BLaER1 (cell line): ENCODE data around the gene MT1B.
"Not testable (repeated sequence)": the region's sequence is repeated elsewhere in the genome, so short reads cannot be mapped to it uniquely, and the experiment has no call there.

Experiments used
- H3K27ac ChIP-seq: shearing (Covaris generic); formaldehyde crosslinking; 2 replicates; pipeline ENCODE4 v1.8.1; 2022
- H3K27me3 ChIP-seq: shearing (Covaris generic); formaldehyde crosslinking; 2 replicates; pipeline ENCODE4 v1.8.1; 2022
- H3K36me3 ChIP-seq: shearing (Covaris generic); formaldehyde crosslinking; 2 replicates; pipeline ENCODE4 v1.8.1; 2022
- H3K4me1 ChIP-seq: shearing (Covaris generic); formaldehyde crosslinking; 2 replicates; pipeline ENCODE4 v1.8.1; 2022
- H3K4me2 ChIP-seq: shearing (Covaris generic); formaldehyde crosslinking; 2 replicates; pipeline ENCODE4 v1.8.1; 2022
- H3K4me3 ChIP-seq: shearing (Covaris generic); formaldehyde crosslinking; 2 replicates; pipeline ENCODE4 v1.8.1; 2022
- H3K9ac ChIP-seq: shearing (Covaris generic); formaldehyde crosslinking; 2 replicates; pipeline ENCODE4 v1.8.1; 2022
- H3K9me3 ChIP-seq: shearing (Covaris generic); formaldehyde crosslinking; 2 replicates; pipeline ENCODE4 v1.8.1; 2022
- H4K20me1 ChIP-seq: shearing (Covaris generic); formaldehyde crosslinking; 2 replicates; pipeline ENCODE4 v1.8.1; 2022
- Cebpa-rat ChIP-seq: shearing (Covaris generic); IDR thresholded peaks from 2 replicates; pipeline ENCODE4 v1.8.1; 2022

Gene MT1B

DNA sequence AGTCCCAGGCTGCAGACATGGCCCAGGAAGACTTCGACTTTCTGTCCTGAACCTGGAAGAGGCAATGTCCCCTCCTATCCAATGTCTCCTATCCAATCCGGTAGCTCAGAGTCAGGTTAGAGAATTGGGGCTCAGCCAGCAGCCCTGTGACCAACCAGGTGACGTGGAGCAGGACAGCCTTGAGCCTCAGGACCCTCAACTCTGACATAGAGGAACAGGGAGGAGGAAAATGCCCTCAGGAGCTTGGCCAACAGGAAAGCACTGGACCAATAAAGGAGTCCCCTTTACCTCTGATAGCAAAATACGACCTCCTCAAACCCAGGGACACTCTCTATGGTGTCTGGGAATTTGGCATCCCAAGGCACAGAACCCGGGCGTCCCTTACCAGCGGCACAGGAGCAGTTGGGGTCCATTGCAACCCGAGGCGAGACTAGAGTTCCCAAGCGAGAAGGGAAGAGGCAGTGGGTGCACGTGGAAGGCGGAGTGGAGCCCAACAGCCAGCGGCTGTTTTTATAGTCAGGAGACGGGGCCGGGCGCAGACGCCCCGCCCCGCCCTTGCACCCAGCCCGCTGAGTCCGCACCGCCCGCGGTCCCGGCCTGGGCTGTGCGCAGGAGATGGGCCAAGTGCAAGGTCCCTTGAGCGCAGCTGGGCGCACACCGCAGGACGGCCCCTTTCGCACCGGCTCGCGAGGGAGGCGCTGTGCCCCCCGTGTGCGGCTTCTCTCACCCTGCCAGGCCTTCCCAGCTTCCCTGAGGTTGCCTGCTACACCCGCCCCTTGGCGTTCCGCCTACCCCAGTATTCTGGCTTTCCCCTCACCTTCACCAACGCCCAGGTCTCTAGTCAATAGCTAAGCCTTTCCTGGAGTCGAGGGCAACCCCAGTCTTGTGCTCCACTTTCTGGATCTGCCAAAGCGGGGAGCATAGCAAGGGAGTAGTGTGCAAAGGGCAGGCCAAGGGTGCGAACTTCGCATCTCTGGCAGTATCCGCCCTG, 16.2 kb downstream of the MT1B start, which contains the start of gene MT1G:
MT1G (minus strand) TSS at position 485 of the 991 bp plus-strand sequence; CDS start at position 413, 72 bp downstream.
- no peak within 1 kb of the TSS for H3K9ac ChIP-seq
- no peak within 1 kb of the TSS for H3K27ac ChIP-seq
- peak within 1 kb of the TSS; percentile 76 for H3K4me2 ChIP-seq
- peaks cover 39% of the 10 kb centered on the region for H4K20me1 ChIP-seq
- H3K4me1 ChIP-seq: peaks cover 44% of the 10 kb centered on the region
- peak within 1 kb of the TSS; percentile 34 for H3K4me3 ChIP-seq
- no peaks in the 10 kb centered on the region for H3K9me3 ChIP-seq
- no peaks in the 10 kb centered on the region for H3K36me3 ChIP-seq
- no peak for TF ChIP-seq Cebpa-rat
- peaks cover 100% of the 10 kb centered on the region for H3K27me3 ChIP-seq

DNA sequence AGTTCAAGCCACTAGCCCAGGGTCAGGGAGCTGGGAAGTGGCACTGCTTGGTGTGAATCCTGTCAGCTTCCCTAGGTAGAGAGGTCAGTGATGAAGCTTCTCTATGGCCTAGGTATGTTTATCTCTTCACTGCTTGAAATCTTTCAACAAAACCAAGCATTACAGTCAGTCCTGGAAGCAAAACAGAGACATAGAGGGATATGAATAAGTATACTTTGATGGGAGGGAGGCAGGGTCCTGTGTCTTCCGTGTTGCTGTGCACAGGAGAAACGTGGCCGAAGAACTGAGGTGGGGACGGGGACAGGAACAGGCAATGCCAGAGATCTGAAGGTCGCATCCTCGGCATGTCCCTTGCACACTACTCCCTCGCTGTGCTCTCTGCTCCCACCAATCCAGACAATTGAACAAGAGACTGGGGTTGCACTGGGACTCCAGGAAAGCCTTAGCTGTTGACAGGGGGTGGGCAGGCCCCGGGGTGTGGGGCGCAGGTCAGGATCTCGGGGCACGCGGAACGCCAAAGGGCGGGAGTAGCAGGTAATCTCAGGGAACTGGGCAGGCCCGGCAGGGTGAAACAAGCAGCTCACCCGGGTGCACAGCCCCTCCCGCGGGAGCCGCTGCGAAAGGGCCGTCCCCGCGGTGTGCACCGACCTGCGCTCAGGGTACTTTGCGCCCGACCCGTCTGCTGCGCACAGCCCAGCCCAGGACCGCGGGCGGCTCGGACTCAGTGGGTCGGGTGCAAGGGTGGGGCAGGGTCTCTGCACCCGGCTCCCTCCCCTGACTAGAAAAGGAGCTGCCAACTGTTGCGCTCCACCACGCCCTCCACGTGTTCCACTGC, 17.5 kb downstream of the MT1B start, which contains the start of gene MT1H:
MT1H (plus strand) TSS at position 810 of the 835 bp plus-strand sequence. CDS start 71 bp downstream, outside the sequence.
- H3K9me3 ChIP-seq: no peaks in the 10 kb centered on the region
- H3K27me3 ChIP-seq: peaks cover 92% of the 10 kb centered on the region
- H3K4me2 ChIP-seq: peak within 1 kb of the TSS; percentile 51
- H3K4me1 ChIP-seq: peaks cover 55% of the 10 kb centered on the region
- H3K27ac ChIP-seq: no peak within 1 kb of the TSS
- peaks cover 39% of the 10 kb centered on the region for H4K20me1 ChIP-seq
- H3K4me3 ChIP-seq: peak within 1 kb of the TSS; percentile 28; the same call in 1 of the 2 replicates
- H3K9ac ChIP-seq: no peak within 1 kb of the TSS
- no peak for TF ChIP-seq Cebpa-rat
- no peaks in the 10 kb centered on the region for H3K36me3 ChIP-seq

DNA sequence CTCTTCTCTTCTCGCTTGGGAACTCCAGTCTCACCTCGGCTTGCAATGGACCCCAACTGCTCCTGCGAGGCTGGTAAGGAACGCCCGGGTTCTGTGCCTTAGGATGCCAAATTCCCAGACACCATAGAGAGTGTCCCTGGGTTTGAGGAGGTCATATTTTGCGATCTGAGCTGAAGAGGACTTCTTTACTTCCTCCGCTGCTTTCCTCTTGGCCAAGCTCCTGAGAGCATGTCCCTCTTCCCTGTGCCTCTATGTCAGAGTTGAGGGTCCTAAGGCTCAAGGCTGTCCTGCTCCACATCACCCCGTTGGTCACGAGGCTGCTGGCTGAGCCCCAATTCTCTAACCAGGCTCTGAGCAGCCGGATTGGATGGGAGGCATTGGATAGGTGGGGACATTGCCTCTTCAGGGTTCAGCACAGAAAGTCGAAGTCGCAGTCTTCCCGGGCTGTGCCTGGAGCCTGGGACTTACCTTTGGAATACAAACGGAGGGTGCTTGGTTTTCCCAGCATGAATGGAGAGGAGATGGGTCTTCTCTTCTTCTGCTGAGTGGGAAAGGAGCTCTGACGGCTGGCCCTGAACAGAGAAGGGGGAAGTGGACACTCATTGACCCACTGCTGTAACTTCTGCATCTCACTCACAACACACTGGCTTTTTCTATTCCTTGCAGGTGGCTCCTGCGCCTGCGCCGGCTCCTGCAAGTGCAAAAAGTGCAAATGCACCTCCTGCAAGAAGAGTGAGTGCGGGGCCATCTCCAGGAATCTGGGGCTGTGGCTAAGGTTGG, 18.3 kb downstream of the MT1B start:
- Histone ChIP-seq H3K4me2 (peak overlapping the region; percentile 51), H3K27me3 (peaks cover 87% of the 10 kb centered on the region)

DNA sequence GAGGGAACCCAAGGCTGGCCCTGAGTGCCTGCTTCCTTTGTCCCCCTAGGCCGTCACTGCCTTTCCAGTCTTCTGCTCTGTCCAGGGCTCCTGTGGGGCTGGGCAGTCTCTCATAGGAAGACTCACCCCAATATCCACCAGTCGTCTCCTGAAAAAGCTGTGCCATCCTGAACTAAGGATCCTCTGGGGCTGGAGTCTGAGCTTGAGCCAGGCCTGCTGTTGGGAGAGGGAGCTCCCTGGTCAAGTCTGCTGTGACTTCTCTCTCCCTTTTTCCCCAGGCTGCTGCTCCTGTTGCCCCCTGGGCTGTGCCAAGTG, 18.9 kb downstream of the MT1B start:
- H3K9me3 ChIP-seq: no peaks in the 10 kb centered on the region

More for the DNA sequence above, 18.3 kb downstream of the MT1B start:
- TF ChIP-seq Cebpa-rat: no peak
- H4K20me1 ChIP-seq: peaks cover 39% of the 10 kb centered on the region
- H3K4me1 ChIP-seq: peaks cover 61% of the 10 kb centered on the region
- no peaks in the 10 kb centered on the region for H3K9me3 ChIP-seq
- H3K27ac ChIP-seq: no peak overlapping the region
- H3K9ac ChIP-seq: no peak overlapping the region
- peak overlapping the region; percentile 28; the same call in 1 of the 2 replicates for H3K4me3 ChIP-seq
- no peaks in the 10 kb centered on the region for H3K36me3 ChIP-seq

DNA sequence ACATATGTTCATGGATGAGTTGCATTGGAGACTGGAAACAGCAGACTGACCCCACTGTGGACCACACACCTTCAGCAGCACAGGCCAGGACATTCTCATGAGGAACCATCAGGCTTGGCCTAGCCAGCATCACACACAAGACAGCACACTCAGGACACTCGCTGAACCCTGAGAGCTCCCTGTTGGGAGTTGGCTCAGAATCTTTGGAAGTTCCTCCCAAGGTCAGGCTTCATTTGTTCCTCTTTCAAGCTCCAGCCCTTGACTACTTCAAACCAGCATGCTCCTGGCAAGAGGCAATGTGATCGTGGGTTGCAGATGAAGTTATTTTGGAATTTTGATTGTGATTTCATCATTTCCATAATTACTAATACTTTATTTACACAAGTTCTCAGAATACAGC, 20.0 kb downstream of the MT1B start:
- H3K27ac ChIP-seq, H3K36me3 ChIP-seq, H3K9ac ChIP-seq, H3K9me3 ChIP-seq, H3K4me3 ChIP-seq: not testable (repeated sequence)
- peaks cover 76% of the 10 kb centered on the region for H3K4me1 ChIP-seq
- peak overlapping the region; percentile 89 for H3K4me2 ChIP-seq
- peaks cover 87% of the 10 kb centered on the region for H3K27me3 ChIP-seq
- peaks cover 39% of the 10 kb centered on the region for H4K20me1 ChIP-seq

More for the DNA sequence above, 18.9 kb downstream of the MT1B start:
- H3K27me3 ChIP-seq: peaks cover 87% of the 10 kb centered on the region
- H3K4me1 ChIP-seq: peaks cover 66% of the 10 kb centered on the region
- H3K36me3 ChIP-seq: no peaks in the 10 kb centered on the region
- H3K4me2 ChIP-seq: no peak overlapping the region
- H3K4me3 ChIP-seq: no peak overlapping the region
- H3K27ac ChIP-seq: no peak overlapping the region
- no peak overlapping the region for H3K9ac ChIP-seq
- no peak for TF ChIP-seq Cebpa-rat
- peaks cover 39% of the 10 kb centered on the region for H4K20me1 ChIP-seq

DNA sequence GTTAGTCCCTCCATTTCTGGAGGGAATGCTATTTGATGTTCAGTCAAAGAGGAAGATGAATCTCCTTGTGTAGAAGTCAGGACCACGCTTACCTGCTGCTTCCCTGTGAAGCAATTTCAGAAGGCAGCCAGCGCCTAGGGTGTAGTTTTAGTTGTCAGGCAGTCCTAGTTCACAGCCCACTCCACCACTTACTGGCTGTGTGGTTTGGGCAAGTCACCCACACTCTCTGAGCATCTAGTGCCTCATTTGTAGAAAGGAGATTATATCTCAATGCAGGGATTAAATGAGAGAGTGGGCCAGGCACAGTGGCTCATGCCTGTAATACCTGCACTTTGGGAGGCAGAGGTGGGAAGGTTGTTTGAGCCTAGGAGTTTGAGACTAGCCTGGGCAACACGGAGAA, 20.5 kb downstream of the MT1B start:
- Histone ChIP-seq H4K20me1 (peaks cover 36% of the 10 kb centered on the region), H3K27me3 (peaks cover 87% of the 10 kb centered on the region), H3K4me2 (peak overlapping the region; percentile 89), H3K4me1 (peaks cover 79% of the 10 kb centered on the region)
- H3K27ac ChIP-seq, H3K9ac ChIP-seq, H3K4me3 ChIP-seq, H3K9me3 ChIP-seq, H3K36me3 ChIP-seq: not testable (repeated sequence)

DNA sequence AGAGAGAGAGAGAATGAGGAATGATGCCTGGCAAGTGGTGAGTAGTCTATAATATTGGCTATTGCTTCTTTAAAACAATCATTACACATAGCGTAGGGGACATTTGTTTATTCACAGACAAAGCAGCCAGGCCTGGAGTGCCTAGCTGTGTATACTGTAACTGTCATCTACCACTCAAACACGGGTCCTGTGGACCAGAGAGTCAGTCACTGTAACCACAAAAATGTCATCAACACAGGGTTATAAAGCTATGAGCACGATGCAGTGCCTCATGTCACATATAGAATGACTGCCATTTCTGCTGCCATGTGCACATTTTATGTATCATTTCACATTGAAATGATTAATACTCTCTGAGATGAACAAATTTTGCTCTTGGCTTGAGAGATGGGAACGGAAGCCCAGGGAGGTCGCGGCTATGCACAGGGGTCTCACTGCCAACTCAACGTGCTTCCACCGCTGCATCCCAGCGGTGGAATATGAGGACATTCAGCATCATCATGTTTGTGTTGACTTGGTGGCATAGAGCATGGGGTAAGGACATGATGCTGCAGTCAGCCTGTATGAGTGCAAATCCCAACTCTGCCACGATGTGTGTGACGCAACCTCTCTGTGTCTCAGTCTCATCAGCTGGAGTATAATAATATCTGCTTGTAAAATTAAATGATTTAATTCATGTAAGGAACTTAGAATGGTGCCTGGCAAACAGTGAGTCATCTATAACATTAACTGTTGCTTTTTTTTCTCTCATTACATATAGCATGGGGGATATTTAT, 21.3 kb downstream of the MT1B start:
- Histone ChIP-seq H3K9me3 (no peaks in the 10 kb centered on the region), H3K4me3 (no peak overlapping the region), H3K27me3 (peaks cover 83% of the 10 kb centered on the region), H3K9ac (peak overlapping the region; percentile 71; the same call in 1 of the 2 replicates), H3K27ac (no peak overlapping the region), H3K4me2 (peak overlapping the region; percentile 89), H4K20me1 (peaks cover 29% of the 10 kb centered on the region), H3K36me3 (no peaks in the 10 kb centered on the region), H3K4me1 (peaks cover 79% of the 10 kb centered on the region)
- TF ChIP-seq Cebpa-rat: peak; percentile 73

DNA sequence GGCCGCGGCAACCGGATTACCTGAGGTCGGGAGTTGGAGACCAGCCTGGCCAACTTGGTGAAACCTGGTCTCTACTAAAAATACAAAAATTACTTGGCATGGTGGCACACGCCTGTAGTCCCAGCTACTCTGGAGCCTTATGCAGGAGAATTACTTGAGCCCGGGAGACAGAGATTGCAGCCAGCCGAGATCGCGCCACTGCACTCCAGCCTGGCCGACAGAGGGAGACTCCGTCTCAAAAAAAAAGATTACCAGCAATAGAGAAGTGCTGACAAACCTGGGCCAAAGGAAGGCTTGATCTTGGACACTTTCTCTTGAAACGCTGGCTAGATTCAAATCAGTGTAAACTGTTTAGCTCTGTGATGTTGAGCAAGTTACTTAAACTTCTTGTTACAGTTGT, 22.2 kb downstream of the MT1B start:
- H3K27me3 ChIP-seq: peaks cover 74% of the 10 kb centered on the region

DNA sequence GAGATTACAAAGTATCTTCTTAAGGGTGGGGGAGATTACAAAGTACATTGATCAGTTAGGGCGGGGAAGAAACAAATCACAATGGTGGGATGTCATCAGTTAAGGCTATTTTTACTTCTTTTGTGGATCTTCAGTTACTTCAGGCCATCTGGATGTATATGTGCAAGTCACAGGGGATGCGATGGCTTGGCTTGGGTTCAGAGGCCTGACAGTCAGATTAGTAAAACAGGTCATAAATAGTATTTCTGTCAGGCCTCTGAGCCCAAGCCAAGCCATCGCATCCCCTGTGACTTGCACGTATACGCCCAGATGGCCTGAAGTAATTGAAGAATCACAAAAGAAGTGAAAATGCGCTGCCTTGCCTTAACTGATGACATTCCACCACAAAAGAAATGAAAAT, 22.9 kb downstream of the MT1B start:
- peak overlapping the region; percentile 82 for H3K9ac ChIP-seq
- H3K9me3 ChIP-seq, H3K36me3 ChIP-seq: not testable (repeated sequence)
- peak overlapping the region; percentile 65; the same call in 1 of the 2 replicates for H3K4me3 ChIP-seq
- peak overlapping the region; percentile 88 for H3K27ac ChIP-seq
- H3K27me3 ChIP-seq: peaks cover 67% of the 10 kb centered on the region
- H3K4me2 ChIP-seq: peak overlapping the region; percentile 89
- H3K4me1 ChIP-seq: peaks cover 67% of the 10 kb centered on the region
- peaks cover 12% of the 10 kb centered on the region; the same call in 1 of the 2 replicates for H4K20me1 ChIP-seq

More for the DNA sequence above, 22.2 kb downstream of the MT1B start:
- Histone ChIP-seq H3K4me1 (peaks cover 73% of the 10 kb centered on the region), H3K4me3 (0 out of 2 replicates have a peak overlapping the region, but pooled peaks have one; percentile 25), H4K20me1 (peaks cover 19% of the 10 kb centered on the region), H3K27ac (peak overlapping the region; percentile 82), H3K36me3 (no peaks in the 10 kb centered on the region), H3K9ac (peak overlapping the region; percentile 71; the same call in 1 of the 2 replicates), H3K9me3 (no peaks in the 10 kb centered on the region), H3K4me2 (peak overlapping the region; percentile 89)
- no peak for TF ChIP-seq Cebpa-rat
